ENCODE results near the gene CNTNAP2.

DNA sequence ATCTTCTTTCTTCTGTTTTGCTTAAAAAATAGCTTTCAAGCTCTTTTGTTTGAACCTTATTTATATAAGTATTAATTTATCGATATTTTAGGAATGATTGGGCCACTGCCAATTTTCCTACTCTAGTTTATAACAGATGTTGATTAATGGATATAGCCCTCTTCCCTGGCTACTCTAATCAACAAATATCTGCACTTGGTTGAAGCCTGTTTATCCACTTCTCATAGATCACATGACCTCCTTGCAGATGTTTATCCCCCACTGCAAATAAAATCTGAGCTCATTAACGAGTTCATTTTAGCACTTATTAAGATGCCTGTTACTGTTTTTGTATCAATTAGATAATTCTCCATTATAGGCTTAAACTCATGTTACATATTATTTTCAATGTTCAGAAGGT is 715.3 kb downstream of the CNTNAP2 start:
- TF ChIP-seq, protein P1, sequence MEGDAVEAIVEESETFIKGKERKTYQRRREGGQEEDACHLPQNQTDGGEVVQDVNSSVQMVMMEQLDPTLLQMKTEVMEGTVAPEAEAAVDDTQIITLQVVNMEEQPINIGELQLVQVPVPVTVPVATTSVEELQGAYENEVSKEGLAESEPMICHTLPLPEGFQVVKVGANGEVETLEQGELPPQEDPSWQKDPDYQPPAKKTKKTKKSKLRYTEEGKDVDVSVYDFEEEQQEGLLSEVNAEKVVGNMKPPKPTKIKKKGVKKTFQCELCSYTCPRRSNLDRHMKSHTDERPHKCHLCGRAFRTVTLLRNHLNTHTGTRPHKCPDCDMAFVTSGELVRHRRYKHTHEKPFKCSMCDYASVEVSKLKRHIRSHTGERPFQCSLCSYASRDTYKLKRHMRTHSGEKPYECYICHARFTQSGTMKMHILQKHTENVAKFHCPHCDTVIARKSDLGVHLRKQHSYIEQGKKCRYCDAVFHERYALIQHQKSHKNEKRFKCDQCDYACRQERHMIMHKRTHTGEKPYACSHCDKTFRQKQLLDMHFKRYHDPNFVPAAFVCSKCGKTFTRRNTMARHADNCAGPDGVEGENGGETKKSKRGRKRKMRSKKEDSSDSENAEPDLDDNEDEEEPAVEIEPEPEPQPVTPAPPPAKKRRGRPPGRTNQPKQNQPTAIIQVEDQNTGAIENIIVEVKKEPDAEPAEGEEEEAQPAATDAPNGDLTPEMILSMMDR (IDR thresholded peaks at IDR 0.05), result no peak
- no peak for TF ChIP-seq POLR2A (IDR thresholded peaks at IDR 0.05)
